Heart left ventricle (tissue), 16 donors: ENCODE measurements around the gene CWF19L1. TPM values are rescaled to one million over a fixed set of nuclear protein-coding genes. Genes with fewer than 3 reads are reported as not detected.

Experiments
- ATAC-seq, 4 donors: fragments of 200-7000 bp; cut with Tn5 transposase; one replicate each; pipeline ENCODE4 v1.9.1; 2020 to 2022; ENCODE audit warnings: moderate library complexity in 4 of 4, mild to moderate bottlenecking in 3 of 4, moderate number of reproducible peaks in 1 of 4
- DNase-seq, 5 donors: peaks; one replicate each; pipeline ENCODE4 v3.0.0-alpha.2; 2020
- H3K27ac ChIP-seq, 12 donors: fragments of 200-600 bp; sonication (generic) in 4 of 12; one replicate each; pipeline versions ENCODE4 v1.5.0 to v1.8.0; 2016 to 2022; ENCODE audit warnings: mild to moderate bottlenecking in 2 of 12
- H3K27me3 ChIP-seq, 9 donors: fragments of 200-600 bp; sonication (generic) in 2 of 9; one replicate each; pipeline versions ENCODE4 v1.5.1 to v1.8.0; 2016 to 2022; ENCODE audit warnings: mild to moderate bottlenecking in 3 of 9
- H3K36me3 ChIP-seq, 9 donors: fragments of 200-600 bp; sonication (generic) in 2 of 9; one replicate each; pipeline versions ENCODE4 v1.5.0 to v1.8.0; 2018 to 2022; ENCODE audit warnings: mild to moderate bottlenecking in 2 of 9
- H3K4me1 ChIP-seq, 12 donors: fragments of 200-600 bp; sonication (generic) in 4 of 12; one replicate each; pipeline versions ENCODE4 v1.5.0 to v1.8.0; 2016 to 2022; ENCODE audit warnings: mild to moderate bottlenecking in 3 of 12
- H3K4me3 ChIP-seq, 12 donors: fragments of 200-600 bp; sonication (generic) in 4 of 12; one replicate each; pipeline versions ENCODE4 v1.5.0 to v1.8.0; 2017 to 2022; ENCODE audit warnings: mild to moderate bottlenecking in 9 of 12, moderate library complexity in 4 of 12
- H3K9me3 ChIP-seq, 12 donors: fragments of 200-600 bp; sonication (generic) in 4 of 12; one replicate each; pipeline versions ENCODE4 v1.5.0 to v1.8.0; 2016 to 2022; ENCODE audit warnings: mild to moderate bottlenecking in 1 of 12
- CTCF ChIP-seq, 12 donors: fragments of 200-600 bp; sonication (generic) in 4 of 12; IDR thresholded peaks; one replicate each; pipeline versions ENCODE4 v1.5.0 to v1.8.0; 2018 to 2022; ENCODE audit warnings: antibody characterized with exemption in 12 of 12, mild to moderate bottlenecking in 5 of 12
- POLR2A ChIP-seq, 2 donors: fragments of 450-650 bp; IDR thresholded peaks; one replicate each; pipeline ENCODE4 v1.6.1; 2017; ENCODE audit warnings: antibody characterized with exemption in 2 of 2, mild to moderate bottlenecking in 2 of 2, moderate library complexity in 2 of 2
- WGBS, 4 donors: extraction: QIAGEN DNeasy Blood & Tissue Kit in 2 of 4; methylation state at CpG; one replicate each; pipeline versions ENCODE4 v1.1.5 to v1.1.7; 2013 to 2018; 5-methylcytosine and 5-hydroxymethylcytosine counted together
- intact Hi-C, 10 donors: fragments of 100-400 bp; cut with DNase I; formaldehyde crosslinking; loops; one replicate each; pipeline versions ENCODE4 v1.11.1 to v1.14.2; 2022
- polyA plus RNA-seq, 2 donors: library from polyadenylated mRNA; stranded (reverse); fragments of 200-250 nt; gene quantifications; one replicate each; pipeline ENCODE4 v1.2.3, GENCODE V29; 2013
- total RNA-seq, 9 donors: library from RNA; depleted of rRNA in 2 of 9; stranded (reverse); fragments of >200 nt in 2 of 9; fragmentation: NEBNext Ultra II Directional in 3 of 9; extraction: Animal tissue kit (Norgen Biotek cat#: 25700) in 3 of 9; gene quantifications; one replicate each; pipeline versions ENCODE4 v1.1.0 to v1.2.4, GENCODE V29; 2016 to 2023
- donor health status: ischemic (EF 13 %, LVEDD 7.1; RV severe dilation, severe dysfunction).
- donor health status: healthy with polysubstance abuse.
- donor health status: DM: no; HTN: yes; CAD: no.
- donor health status: DM: no; HTN: no; CAD: no.
- donor health status: ischemic (EF 25% LVEDD 6.9; RV normal size, moderate dysfunction).
- donor health status: ischemic (EF 25% LVEDD 5.7; RV mildly dilated, moderate dysfunction).
- donor health status: healthy.
- donor health status: DM: yes; HTN: yes; CAD: no.
- donor health status: ischemic (EF 35%, LVEDD 5.7; RV mildly dilated, moderate dysfunction).
- donor health status: nonischemic (EF 11% LVEDD 7.7; RV severe dilation, severe dysfunction).
- donor health status: DM: yes; HTN: yes; CAD: no.
- donor health status: PGD.
- donor health status: ischemic (EF 29% LVEDD 5.4; RV normal size, mild dysfunction).
- donor health status: nonischemic (EF 23%, LVEDD 6.1; RV moderate dilation, normal function).

Gene CWF19L1
- total and polyA plus RNA-seq, 11 donors, result 11.1 to 23.4 (median 14.3) TPM

GRCh38 chr10:100222529-100222928 is 44.9 kb downstream of the CWF19L1 start:
- WGBS, 4 donors, result 96 to 98% (median 97%) methylated on average over 2 of the region's 2 CpGs
- TF ChIP-seq CTCF (IDR thresholded peaks at IDR 0.05) (no peak), POLR2A (IDR thresholded peaks at IDR 0.05) (no peak)
- H3K27ac ChIP-seq, result no peak overlapping the region
- intact Hi-C loops, result no loop called here
- H3K4me1 ChIP-seq, result peaks cover 0 to 5% (median 0%) of the 10 kb centered on the region in 12 donors
- ATAC-seq, result no peak
- no peak overlapping the region for H3K4me3 ChIP-seq
- peaks cover 3 to 88% (median 84%) of the 10 kb centered on the region in 9 donors for H3K36me3 ChIP-seq
- H3K27me3 ChIP-seq, result no peaks in the 10 kb centered on the region
- H3K9me3 ChIP-seq, result no peaks in the 10 kb centered on the region
- DNase-seq, result no peak

GRCh38 chr10:100216006-100216405 is 51.4 kb downstream of the CWF19L1 start:
- intact Hi-C loops, result no loop called here
- H3K27ac ChIP-seq, result no peak overlapping the region
- no peaks in the 10 kb centered on the region for H3K9me3 ChIP-seq
- H3K4me1 ChIP-seq, result no peaks in the 10 kb centered on the region
- H3K27me3 ChIP-seq, result no peaks in the 10 kb centered on the region
- H3K4me3 ChIP-seq, result no peak overlapping the region
- WGBS, 4 donors, result 91 to 97% (median 96%) methylated on average over 2 of the region's 2 CpGs
- peaks cover 3 to 100% (median 98%) of the 10 kb centered on the region in 9 donors for H3K36me3 ChIP-seq
- TF ChIP-seq POLR2A (IDR thresholded peaks at IDR 0.05) (no peak), CTCF (IDR thresholded peaks at IDR 0.05) (no peak)
- no peak for DNase-seq
- no peak for ATAC-seq

- no peaks in the 10 kb centered on the region for H3K27me3 ChIP-seq
- TF ChIP-seq CTCF (IDR thresholded peaks at IDR 0.05), result no peak
- TF ChIP-seq POLR2A (IDR thresholded peaks at IDR 0.05), result no peak
- no peak overlapping the region for H3K27ac ChIP-seq
- intact Hi-C loops, result no loop called here
- 83 to 84% (median 83%) methylated on average over 7 of the region's 7 CpGs for WGBS, 4 donors
- no peaks in the 10 kb centered on the region for H3K9me3 ChIP-seq
- H3K4me3 ChIP-seq, result no peak overlapping the region
- no peak for ATAC-seq
- H3K36me3 ChIP-seq, result peaks cover 0 to 98% (median 94%) of the 10 kb centered on the region in 9 donors
- H3K4me1 ChIP-seq, result no peaks in the 10 kb centered on the region
- DNase-seq, result no peak
Observed at GRCh38 chr10:100209303-100209702, 58.1 kb downstream of the CWF19L1 start.

GRCh38 chr10:100208276-100208675 is 59.2 kb downstream of the CWF19L1 start:
- intact Hi-C loops, result no loop called here
- H3K27ac ChIP-seq, result no peak overlapping the region
- no peak overlapping the region for H3K4me3 ChIP-seq
- ATAC-seq (no peak), DNase-seq (no peak)
- no peak for TF ChIP-seq POLR2A (IDR thresholded peaks at IDR 0.05)
- TF ChIP-seq CTCF (IDR thresholded peaks at IDR 0.05), result no peak
- WGBS, 4 donors, result 96 to 98% (median 97%) methylated on average over 9 of the region's 9 CpGs
- H3K27me3 ChIP-seq, result no peaks in the 10 kb centered on the region
- no peaks in the 10 kb centered on the region for H3K4me1 ChIP-seq
- no peaks in the 10 kb centered on the region for H3K9me3 ChIP-seq
- peaks cover 0 to 97% (median 94%) of the 10 kb centered on the region in 9 donors for H3K36me3 ChIP-seq
